Neuronal stem cell (in vitro differentiated cells): ENCODE measurements around the gene TCF7L2.

ENCODE experiments used
- DNase-seq: peaks from one replicate; pipeline ENCODE4 v3.0.0-alpha.2; 2013; ENCODE audit warnings: low spot score
- H2AFZ ChIP-seq: one replicate; pipeline ENCODE4 v1.6.1; 2013; ENCODE audit warnings: mild to moderate bottlenecking, low read length, inconsistent platforms
- H2AK5ac ChIP-seq: 2 replicates; pipeline ENCODE4 v1.6.1; 2013; ENCODE audit warnings: low read depth, mild to moderate bottlenecking, inconsistent platforms, low read length, moderate library complexity, mixed read lengths
- H2BK120ac ChIP-seq: 2 replicates; pipeline ENCODE4 v1.6.1; 2013; ENCODE audit warnings: low read depth, mild to moderate bottlenecking, inconsistent platforms, low read length, moderate library complexity, mixed read lengths
- H2BK12ac ChIP-seq: one replicate; pipeline ENCODE4 v1.6.1; 2013; ENCODE audit warnings: low read length, inconsistent platforms
- H2BK15ac ChIP-seq: 2 replicates; pipeline ENCODE4 v1.6.1; 2013; ENCODE audit warnings: mild to moderate bottlenecking, low read length, inconsistent platforms, mixed read lengths
- H2BK5ac ChIP-seq: one replicate; pipeline ENCODE4 v1.6.1; 2013; ENCODE audit warnings: inconsistent platforms, mild to moderate bottlenecking, low read length, moderate library complexity
- H3K14ac ChIP-seq: one replicate; pipeline ENCODE4 v1.6.1; 2013; ENCODE audit warnings: low read length, inconsistent platforms
- H3K18ac ChIP-seq: 2 replicates; pipeline ENCODE4 v1.6.1; 2013; ENCODE audit warnings: low read length, inconsistent platforms
- H3K23ac ChIP-seq: 2 replicates; pipeline ENCODE4 v1.6.1; 2013; ENCODE audit warnings: low read depth, mild to moderate bottlenecking, mixed read lengths, low read length, inconsistent platforms; ENCODE audit not compliant: poor library complexity
- H3K27ac ChIP-seq: replicated peaks from 3 replicates; pipeline ENCODE4 v1.5.1; 2013; ENCODE audit warnings: low read length, inconsistent platforms
- H3K27me3 ChIP-seq, 3 experiments: 2 replicates each; pipeline ENCODE4 v1.6.1; 2013; ENCODE audit warnings: low read length in 3 of 3, mild to moderate bottlenecking in 2 of 3, inconsistent platforms in 1 of 3, low read depth in 1 of 3, mixed read lengths in 1 of 3, moderate library complexity in 1 of 3; ENCODE audit not compliant: control insufficient read depth in 3 of 3, insufficient read depth in 3 of 3
- H3K36me3 ChIP-seq, 2 donors: replicated peaks in 1 of 2; 2 replicates each; pipeline ENCODE4 v1.6.1; 2013; ENCODE audit warnings: low read length in 2 of 2; ENCODE audit not compliant: control insufficient read depth in 2 of 2, insufficient read depth in 2 of 2
- H3K4ac ChIP-seq: 2 replicates; pipeline ENCODE4 v1.6.1; 2013; ENCODE audit warnings: inconsistent platforms, mild to moderate bottlenecking, low read length, moderate library complexity
- H3K4me1 ChIP-seq, 2 donors: 1 replicate in 1 of 2; 2 replicates in 1 of 2; pipeline ENCODE4 v1.6.1; 2013; ENCODE audit warnings: low read length in 2 of 2, low read depth in 1 of 2; ENCODE audit not compliant: control insufficient read depth in 2 of 2, insufficient read depth in 1 of 2
- H3K4me2 ChIP-seq: one replicate; pipeline ENCODE4 v1.6.1; 2013; ENCODE audit warnings: mild to moderate bottlenecking, low read length, inconsistent platforms; ENCODE audit not compliant: insufficient read depth, poor library complexity, severe bottlenecking
- H3K4me3 ChIP-seq, 2 donors: 2 replicates each; pipeline ENCODE4 v1.5.1; 2013; ENCODE audit warnings: low read length in 2 of 2, mild to moderate bottlenecking in 2 of 2, inconsistent platforms in 1 of 2, moderate library complexity in 1 of 2
- H3K79me1 ChIP-seq: one replicate; pipeline ENCODE4 v1.6.1; 2013; ENCODE audit warnings: low read depth, mild to moderate bottlenecking, inconsistent platforms, low read length, moderate library complexity
- H3K9ac ChIP-seq: one replicate; pipeline ENCODE4 v1.6.1; 2013; ENCODE audit warnings: mild to moderate bottlenecking, low read depth, low read length, inconsistent platforms; ENCODE audit not compliant: poor library complexity
- H3K9me3 ChIP-seq, 2 donors: replicated peaks in 1 of 2; 2 replicates each; pipeline versions ENCODE3 to v1.6.1; 2013; ENCODE audit warnings: low read length in 2 of 2, mild to moderate bottlenecking in 2 of 2, inconsistent platforms in 1 of 2, low read depth in 1 of 2, mixed read lengths in 1 of 2, moderate library complexity in 1 of 2; ENCODE audit not compliant: control insufficient read depth in 2 of 2, insufficient read depth in 1 of 2
- H4K8ac ChIP-seq: one replicate; pipeline ENCODE4 v1.6.1; 2013; ENCODE audit warnings: low read depth, mild to moderate bottlenecking, inconsistent platforms, low read length, moderate library complexity
- H4K91ac ChIP-seq: one replicate; pipeline ENCODE4 v1.6.1; 2013; ENCODE audit warnings: low read length, low read depth, mild to moderate bottlenecking, inconsistent platforms; ENCODE audit not compliant: poor library complexity
- WGBS, 2 donors: extraction: QIAGEN DNeasy Blood & Tissue Kit; methylation state at CpG; one replicate each; pipeline ENCODE4 v1.1.7; 2013; ENCODE audit warnings: missing lambda C conversion rate in 2 of 2, mixed read lengths in 1 of 2; ENCODE audit not compliant: insufficient read length in 2 of 2, insufficient replicate concordance in 1 of 2; ENCODE audit errors: extremely low coverage in 2 of 2; 5-methylcytosine and 5-hydroxymethylcytosine counted together

Gene TCF7L2

DNA sequence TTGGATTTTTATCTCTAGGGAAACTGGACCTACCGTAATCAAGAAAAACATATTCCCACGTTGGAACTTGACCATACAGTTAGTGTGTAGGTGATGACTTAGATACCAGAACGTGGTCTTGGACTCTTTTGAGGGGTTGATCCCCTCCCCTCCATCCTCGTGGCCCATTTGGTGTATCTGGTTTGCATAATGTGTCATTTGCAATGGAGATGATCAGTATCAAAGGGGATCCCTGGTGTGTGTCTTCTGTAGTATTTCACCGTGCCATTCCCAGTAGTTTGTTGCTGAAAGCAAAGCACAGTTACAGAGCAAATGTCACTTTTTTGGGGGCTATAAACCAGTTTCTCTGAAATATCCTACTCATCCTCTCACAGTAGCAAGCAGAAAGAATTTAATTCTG, 217.7 kb downstream of the TCF7L2 start:
- Histone ChIP-seq H3K18ac (no peak overlapping the region), H4K91ac (no peak overlapping the region), H3K27me3 (no peaks in the 10 kb centered on the region), H3K27ac (no peak overlapping the region), H2BK15ac (no peak overlapping the region), H2BK12ac (no peak overlapping the region), H3K9ac (no peak overlapping the region), H3K9me3 (no peaks in the 10 kb centered on the region), H3K4me3 (no peak overlapping the region), H3K14ac (no peak overlapping the region), H2BK120ac (no peak overlapping the region), H3K4me2 (no peak overlapping the region), H3K36me3 (peaks cover 4 to 53% of the 10 kb centered on the region in 2 donors), H3K4ac (no peak overlapping the region), H3K4me1 (peaks cover 0 to 12% of the 10 kb centered on the region in 2 donors), H2AFZ (no peak overlapping the region), H3K23ac (no peak overlapping the region), H4K8ac (no peak overlapping the region), H2AK5ac (no peak overlapping the region), H3K79me1 (no peaks in the 10 kb centered on the region), H2BK5ac (no peak overlapping the region)
- WGBS, 2 donors, result no CpG with 5 or more reads among the region's 5 CpGs
- DNase-seq, result no peak

DNA sequence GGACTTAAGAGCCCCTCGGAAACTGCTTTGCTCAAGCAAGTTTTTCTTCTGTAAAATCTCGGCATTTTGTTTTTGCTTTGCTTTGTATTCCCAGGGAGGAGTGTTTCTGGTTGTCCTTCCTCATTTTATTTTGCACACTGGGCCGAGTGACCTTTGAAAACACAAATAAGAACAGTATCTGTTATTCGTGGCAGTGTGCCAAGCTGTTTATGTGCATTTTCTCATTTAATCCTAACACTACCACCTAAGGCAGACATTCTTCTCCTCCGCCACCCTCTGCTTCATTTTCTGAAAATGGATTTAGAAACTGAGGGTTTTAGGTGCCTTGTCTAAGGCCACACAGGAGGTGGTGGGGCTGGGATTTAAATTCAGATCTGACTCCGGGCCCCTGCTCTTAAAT, 218.5 kb downstream of the TCF7L2 start:
- H4K8ac ChIP-seq, result no peak overlapping the region
- no peak overlapping the region for H2BK5ac ChIP-seq
- H4K91ac ChIP-seq, result no peak overlapping the region

DNA sequence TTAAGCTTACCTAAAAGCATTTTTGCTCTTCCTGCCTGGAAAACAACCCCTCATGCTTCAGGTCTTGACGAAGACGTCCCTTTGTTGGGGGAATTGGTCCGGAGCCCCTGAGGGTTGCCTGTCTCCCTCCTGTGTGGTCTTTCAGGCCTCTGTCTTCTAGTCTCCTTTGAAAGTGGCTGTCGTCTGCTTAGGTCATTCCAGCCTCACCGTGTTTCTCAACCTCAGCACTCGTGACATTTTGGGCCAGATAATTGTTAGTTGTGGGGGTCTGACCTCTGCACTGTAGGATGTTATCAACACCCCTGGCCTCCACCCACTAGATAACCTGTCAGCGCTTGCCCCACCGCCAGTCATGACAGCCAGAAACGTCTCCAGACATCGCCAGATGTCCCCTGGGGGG, 219.1 kb downstream of the TCF7L2 start:
- peaks cover 0 to 12% of the 10 kb centered on the region in 2 donors for H3K4me1 ChIP-seq
- no peak overlapping the region for H4K91ac ChIP-seq
- no peak overlapping the region for H2BK120ac ChIP-seq
- H3K27me3 ChIP-seq, result no peaks in the 10 kb centered on the region
- peak overlapping the region; percentile 14 for H2AK5ac ChIP-seq
- H4K8ac ChIP-seq, result no peak overlapping the region
- H2BK5ac ChIP-seq, result no peak overlapping the region
- H3K4ac ChIP-seq, result no peak overlapping the region
- no peak overlapping the region for H2BK15ac ChIP-seq
- no peak overlapping the region for H2AFZ ChIP-seq
- no peak overlapping the region for H3K27ac ChIP-seq
- no peak overlapping the region for H3K4me2 ChIP-seq
- no peak overlapping the region for H2BK12ac ChIP-seq
- peaks cover 1 to 40% of the 10 kb centered on the region in 2 donors for H3K36me3 ChIP-seq
- H3K4me3 ChIP-seq, result no peak overlapping the region
- no peak overlapping the region for H3K14ac ChIP-seq
- DNase-seq, result no peak
- H3K9ac ChIP-seq, result no peak overlapping the region
- no peak overlapping the region for H3K23ac ChIP-seq
- no peak overlapping the region for H3K18ac ChIP-seq
- no CpG with 5 or more reads among the region's 10 CpGs for WGBS, 2 donors
- no peaks in the 10 kb centered on the region for H3K9me3 ChIP-seq
- H3K79me1 ChIP-seq, result no peaks in the 10 kb centered on the region

More for the DNA sequence above, 218.5 kb downstream of the TCF7L2 start:
- Histone ChIP-seq H3K36me3 (peaks cover 4 to 46% of the 10 kb centered on the region in 2 donors), H3K9ac (no peak overlapping the region), H3K4me2 (no peak overlapping the region), H2BK15ac (no peak overlapping the region), H3K4ac (no peak overlapping the region), H3K18ac (no peak overlapping the region), H3K27me3 (no peaks in the 10 kb centered on the region), H2BK120ac (no peak overlapping the region), H3K23ac (no peak overlapping the region), H2BK12ac (no peak overlapping the region), H2AK5ac (no peak overlapping the region), H3K9me3 (no peaks in the 10 kb centered on the region), H3K79me1 (no peaks in the 10 kb centered on the region), H3K27ac (no peak overlapping the region), H2AFZ (no peak overlapping the region), H3K14ac (no peak overlapping the region), H3K4me1 (peaks cover 0 to 12% of the 10 kb centered on the region in 2 donors), H3K4me3 (no peak overlapping the region)
- DNase-seq, result no peak
- WGBS, 2 donors, result no CpG with 5 or more reads among the region's 6 CpGs

DNA sequence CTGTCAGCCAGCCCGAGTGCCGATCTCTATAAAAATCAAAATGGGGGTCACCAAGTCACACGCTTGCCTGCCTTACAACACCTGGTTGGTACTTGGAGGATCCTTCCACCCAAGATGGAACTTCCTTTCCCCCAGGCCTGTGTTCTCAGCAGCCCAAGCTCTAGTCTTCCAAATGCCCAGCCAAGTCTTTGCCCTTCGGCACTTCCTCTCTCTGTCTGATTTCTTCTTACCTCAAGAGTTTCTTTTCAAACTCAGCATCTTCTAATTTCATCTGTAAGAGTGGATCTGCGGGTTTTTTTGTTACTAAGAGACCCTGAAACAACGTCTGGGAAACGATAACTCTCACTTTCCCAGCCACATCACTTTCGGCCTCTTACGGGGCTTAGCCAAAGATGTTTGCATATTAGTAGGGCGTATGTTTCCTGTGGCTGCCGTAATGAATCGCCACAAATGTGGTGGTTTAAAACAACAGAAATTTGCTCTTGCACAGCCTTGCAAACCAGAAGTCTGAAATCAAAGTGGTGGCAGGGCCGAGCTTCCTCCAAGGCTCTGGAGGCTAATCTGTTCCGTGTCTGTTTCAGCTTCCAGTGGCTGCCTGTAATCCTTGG, 219.9 kb downstream of the TCF7L2 start:
- Histone ChIP-seq H2AK5ac (no peak overlapping the region), H3K9ac (no peak overlapping the region), H3K27ac (no peak overlapping the region), H3K4me1 (peaks cover 0 to 9% of the 10 kb centered on the region in 2 donors), H3K14ac (no peak overlapping the region), H3K23ac (no peak overlapping the region), H3K18ac (no peak overlapping the region), H4K8ac (no peak overlapping the region), H3K79me1 (no peaks in the 10 kb centered on the region), H3K9me3 (no peaks in the 10 kb centered on the region), H3K4ac (no peak overlapping the region), H2BK120ac (no peak overlapping the region), H2AFZ (no peak overlapping the region), H2BK5ac (no peak overlapping the region), H3K4me3 (no peak overlapping the region), H3K36me3 (peaks cover 1 to 32% of the 10 kb centered on the region in 2 donors), H4K91ac (no peak overlapping the region), H3K4me2 (no peak overlapping the region), H2BK15ac (no peak overlapping the region), H2BK12ac (no peak overlapping the region), H3K27me3 (no peaks in the 10 kb centered on the region)
- no CpG with 5 or more reads among the region's 14 CpGs for WGBS, 2 donors
- no peak for DNase-seq
